GM23248 (cell line): ENCODE data around the gene UTS2.

ENCODE experiments used
- EZH2 ChIP-seq: fragments of 200-600 bp; sonication (generic); IDR thresholded peaks from 2 replicates; pipeline ENCODE4 v1.6.1; 2018; ENCODE audit warnings: antibody characterized with exemption, mild to moderate bottlenecking; ENCODE audit not compliant: insufficient read depth, poor library complexity, severe bottlenecking
- EZH2phosphoT487 ChIP-seq: fragments of 200-600 bp; sonication (generic); IDR thresholded peaks from 2 replicates; pipeline ENCODE4 v1.6.1; 2018; ENCODE audit warnings: antibody characterized with exemption, moderate library complexity, mild to moderate bottlenecking, low read depth; ENCODE audit not compliant: insufficient read depth

GRCh38 chr1:7888248-7889081 lies 35.6 kb upstream of the UTS2 start:
- TF ChIP-seq EZH2phosphoT487: no peak
- no peak for TF ChIP-seq EZH2
